PC-9 (cell line): Measurements from ENCODE around the gene CASP10. TPM values are rescaled to one million over a fixed set of nuclear protein-coding genes. Genes with fewer than 3 reads are reported as not detected.

Experiments
- BruUV-seq: library from RNA; stranded (reverse); fragments of 400-500 nt; replicated peaks from 2 replicates; lab custom pipeline; 2021; lab: Mats Ljungman, UMichigan
- CTCF ChIA-PET: fragments of 300-600 bp; sonication (Branson Sonifier 250); formaldehyde crosslinking; loops from one replicate; lab custom pipeline; 2022; ENCODE audit warnings: antibody characterized with exemption; lab: Charles Lee
- POLR2A ChIA-PET: fragments of 300-600 bp; sonication (Branson Sonifier 250); formaldehyde crosslinking; loops from one replicate; lab custom pipeline; 2022; ENCODE audit warnings: antibody characterized with exemption; ENCODE audit not compliant: unreplicated experiment; lab: Charles Lee
- DNase-seq, 2 experiments: peaks; one replicate each; pipeline versions ENCODE4 v3.0.0 to v3.0.0-alpha.2; 2015 to 2022; ENCODE audit warnings: mixed read lengths in 1 of 2
- H2AFZ ChIP-seq: fragments of 200-600 bp; sonication (generic); 2 replicates; pipeline ENCODE4 v1.8.1; 2017; ENCODE audit warnings: antibody characterized with exemption
- H3F3A ChIP-seq: fragments of 200-600 bp; sonication (generic); 2 replicates; pipeline ENCODE4 v1.8.1; 2017; ENCODE audit warnings: antibody characterized with exemption, mild to moderate bottlenecking, low read depth; ENCODE audit not compliant: insufficient read depth
- H3K27ac ChIP-seq: fragments of 200-600 bp; sonication (generic); 2 replicates; pipeline ENCODE4 v1.6.1; 2016; ENCODE audit warnings: mixed run types
- H3K27me3 ChIP-seq: fragments of 200-600 bp; sonication (generic); 2 replicates; pipeline ENCODE4 v1.6.1; 2016; ENCODE audit warnings: low read depth, mixed run types; ENCODE audit not compliant: insufficient read depth
- H3K36me3 ChIP-seq: fragments of 200-600 bp; sonication (generic); 2 replicates; pipeline ENCODE4 v1.6.1; 2016; ENCODE audit warnings: low read depth, mixed run types
- H3K4me1 ChIP-seq: fragments of 200-600 bp; sonication (generic); replicated peaks from 2 replicates; pipeline ENCODE4 v1.6.1; 2016; ENCODE audit warnings: mixed run types; ENCODE audit not compliant: insufficient read depth
- H3K4me2 ChIP-seq: fragments of 200-600 bp; sonication (generic); 2 replicates; pipeline ENCODE4 v1.6.1; 2017; ENCODE audit warnings: mixed run types
- H3K4me3 ChIP-seq: fragments of 200-600 bp; sonication (generic); 2 replicates; pipeline ENCODE4 v1.6.1; 2016; ENCODE audit warnings: mixed run types
- H3K79me2 ChIP-seq: fragments of 200-600 bp; sonication (generic); 2 replicates; pipeline ENCODE4 v1.6.1; 2017; ENCODE audit warnings: low read depth, mixed run types
- H3K9me2 ChIP-seq: fragments of 200-600 bp; sonication (generic); 2 replicates; pipeline ENCODE4 v1.8.1; 2017; ENCODE audit warnings: mild to moderate bottlenecking; ENCODE audit not compliant: insufficient read depth
- H3K9me3 ChIP-seq: fragments of 200-600 bp; sonication (generic); 2 replicates; pipeline ENCODE4 v1.8.1; 2016; ENCODE audit warnings: low read depth; ENCODE audit not compliant: insufficient read depth
- H4K20me1 ChIP-seq: fragments of 200-600 bp; sonication (generic); 2 replicates; pipeline ENCODE4 v1.8.1; 2017; ENCODE audit not compliant: insufficient read depth
- EZH2 ChIP-seq: fragments of 200-600 bp; sonication (generic); IDR thresholded peaks from 2 replicates; pipeline ENCODE4 v1.8.0; 2017; ENCODE audit warnings: antibody characterized with exemption, low read depth
- intact Hi-C: fragments of 100-400 bp; cut with micrococcal nuclease; formaldehyde crosslinking; loops from one replicate; pipeline ENCODE4 v1.10.0; 2022; ENCODE audit not compliant: unreplicated experiment
- total RNA-seq: library from RNA; stranded (reverse); gene quantifications from 2 replicates; pipeline ENCODE4 v1.2.3, GENCODE V29; 2021
- TF ChIP-seq, protein P1 (sequence below): fragments of 200-600 bp; sonication (generic); conservative IDR thresholded peaks from 2 replicates; pipeline ENCODE4 v1.6.1; 2017; ENCODE audit warnings: mixed run types, antibody characterized with exemption, mild to moderate bottlenecking, moderate library complexity

The CASP10 gene
- total RNA-seq, 1 experiment from 2014 or later = 15.2 TPM

DNA sequence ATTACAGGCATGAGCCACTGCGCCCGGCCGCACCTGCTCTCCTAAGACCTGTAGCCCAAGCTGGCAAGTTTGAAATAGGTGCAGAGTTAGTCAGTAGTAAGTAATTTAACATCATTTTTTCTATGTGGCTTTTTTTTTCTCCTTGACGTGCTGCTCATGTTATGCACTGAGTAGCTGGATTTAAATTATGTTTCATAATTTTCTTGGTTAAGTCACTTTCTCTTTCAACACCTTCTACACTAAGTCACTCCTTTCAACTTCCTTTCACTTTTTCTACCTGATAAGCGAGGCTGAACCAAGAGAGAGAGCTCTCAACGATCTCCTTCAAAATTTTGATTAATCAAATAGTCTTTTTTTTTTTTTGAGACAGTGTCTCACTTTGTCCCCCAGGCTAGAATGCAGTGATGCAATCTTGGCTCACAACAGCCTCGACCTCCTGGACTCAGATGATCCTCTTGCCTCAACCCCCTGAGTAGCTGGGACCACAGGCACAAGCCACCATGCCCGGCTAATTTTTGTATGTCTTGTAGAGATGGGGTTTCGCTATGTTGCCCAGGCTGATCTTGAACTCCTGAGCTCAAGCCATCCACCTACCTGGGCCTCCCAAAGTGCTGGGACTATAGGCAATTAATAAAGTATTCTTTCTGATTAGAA is 90.5 kb downstream of the CASP10 start:
- CTCF ChIA-PET = no interaction called here
- intact Hi-C loops = no loop called here

DNA sequence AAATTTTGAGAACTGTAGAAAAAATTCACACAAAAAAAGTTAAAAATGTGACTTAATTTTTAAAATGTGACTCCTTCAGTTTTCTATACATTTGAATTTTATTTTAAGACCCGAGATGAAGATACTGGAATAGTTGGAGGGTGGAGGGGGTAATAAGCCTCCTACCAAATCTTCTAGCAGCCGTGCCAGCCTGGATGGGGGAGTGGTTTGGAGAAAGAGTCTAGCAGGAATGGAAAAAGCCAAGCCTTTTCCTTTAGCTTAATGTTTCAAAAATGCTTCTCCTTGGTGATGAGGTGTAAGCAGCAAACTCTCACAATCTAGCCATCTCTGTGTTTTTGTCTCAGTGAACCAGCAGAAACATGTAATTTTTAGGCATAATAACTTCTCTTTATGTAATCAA is 92.1 kb downstream of the CASP10 start:
- intact Hi-C loops = no loop called here
- H3K36me3 ChIP-seq = peaks cover 29% of the 10 kb centered on the region
- H4K20me1 ChIP-seq = no peaks in the 10 kb centered on the region
- H3K27me3 ChIP-seq = no peaks in the 10 kb centered on the region
- no peak overlapping the region for H2AFZ ChIP-seq
- H3K9me3 ChIP-seq = no peaks in the 10 kb centered on the region
- H3K4me1 ChIP-seq = no peaks in the 10 kb centered on the region
- no peak overlapping the region for H3K4me2 ChIP-seq
- no TSS peak for BruUV-seq
- TF ChIP-seq, protein P1, sequence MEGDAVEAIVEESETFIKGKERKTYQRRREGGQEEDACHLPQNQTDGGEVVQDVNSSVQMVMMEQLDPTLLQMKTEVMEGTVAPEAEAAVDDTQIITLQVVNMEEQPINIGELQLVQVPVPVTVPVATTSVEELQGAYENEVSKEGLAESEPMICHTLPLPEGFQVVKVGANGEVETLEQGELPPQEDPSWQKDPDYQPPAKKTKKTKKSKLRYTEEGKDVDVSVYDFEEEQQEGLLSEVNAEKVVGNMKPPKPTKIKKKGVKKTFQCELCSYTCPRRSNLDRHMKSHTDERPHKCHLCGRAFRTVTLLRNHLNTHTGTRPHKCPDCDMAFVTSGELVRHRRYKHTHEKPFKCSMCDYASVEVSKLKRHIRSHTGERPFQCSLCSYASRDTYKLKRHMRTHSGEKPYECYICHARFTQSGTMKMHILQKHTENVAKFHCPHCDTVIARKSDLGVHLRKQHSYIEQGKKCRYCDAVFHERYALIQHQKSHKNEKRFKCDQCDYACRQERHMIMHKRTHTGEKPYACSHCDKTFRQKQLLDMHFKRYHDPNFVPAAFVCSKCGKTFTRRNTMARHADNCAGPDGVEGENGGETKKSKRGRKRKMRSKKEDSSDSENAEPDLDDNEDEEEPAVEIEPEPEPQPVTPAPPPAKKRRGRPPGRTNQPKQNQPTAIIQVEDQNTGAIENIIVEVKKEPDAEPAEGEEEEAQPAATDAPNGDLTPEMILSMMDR = no peak
- no peak for TF ChIP-seq EZH2
- H3K79me2 ChIP-seq = no peaks in the 10 kb centered on the region
- ChIA-PET POLR2A (no interaction called here), CTCF (no interaction called here)
- no peak overlapping the region for H3K27ac ChIP-seq
- H3K4me3 ChIP-seq = no peak overlapping the region
- no peaks in the 10 kb centered on the region; the same call in 1 of the 2 replicates for H3F3A ChIP-seq
- DNase-seq = no peak
- no peaks in the 10 kb centered on the region for H3K9me2 ChIP-seq

More for the DNA sequence above, 90.5 kb downstream of the CASP10 start:
- H3K79me2 ChIP-seq = no peaks in the 10 kb centered on the region
- no peaks in the 10 kb centered on the region for H3K4me1 ChIP-seq
- H3K4me3 ChIP-seq = no peak overlapping the region
- no peaks in the 10 kb centered on the region for H3K9me2 ChIP-seq
- no peak for DNase-seq
- H2AFZ ChIP-seq = no peak overlapping the region
- no peak overlapping the region for H3K4me2 ChIP-seq
- peaks cover 33% of the 10 kb centered on the region for H3K36me3 ChIP-seq
- no peak overlapping the region for H3K27ac ChIP-seq
- no peaks in the 10 kb centered on the region for H3K9me3 ChIP-seq
- no peaks in the 10 kb centered on the region for H4K20me1 ChIP-seq
- POLR2A ChIA-PET = no interaction called here
- H3K27me3 ChIP-seq = no peaks in the 10 kb centered on the region
- TF ChIP-seq, protein P1 = no peak
- no peak for TF ChIP-seq EZH2
- no peaks in the 10 kb centered on the region for H3F3A ChIP-seq
- no TSS peak for BruUV-seq

DNA sequence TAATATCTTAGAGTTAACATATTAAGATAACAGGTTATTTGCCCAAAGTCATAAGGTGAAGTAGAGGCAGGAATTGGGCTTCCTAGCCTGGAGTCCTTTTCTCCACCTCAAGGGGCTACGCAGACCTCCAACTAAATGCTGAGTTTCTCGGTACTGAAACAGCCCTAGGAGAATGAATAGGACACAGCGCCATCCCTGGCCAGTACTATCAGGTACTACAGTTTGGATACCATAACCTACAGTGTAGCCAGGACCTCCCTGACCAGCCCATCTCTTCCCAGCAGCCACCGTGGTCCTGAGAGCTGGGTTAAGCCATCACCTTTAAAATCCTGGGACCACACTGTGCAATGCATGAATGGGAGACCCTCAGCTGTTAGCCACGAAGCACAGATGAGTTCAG is 93.0 kb downstream of the CASP10 start:
- Histone ChIP-seq H3K9me3 (no peaks in the 10 kb centered on the region), H3K79me2 (no peaks in the 10 kb centered on the region), H3K36me3 (peaks cover 24% of the 10 kb centered on the region), H2AFZ (no peak overlapping the region), H3K27ac (no peak overlapping the region), H3F3A (no peaks in the 10 kb centered on the region; the same call in 1 of the 2 replicates), H3K27me3 (no peaks in the 10 kb centered on the region), H3K4me1 (no peaks in the 10 kb centered on the region), H3K4me3 (no peak overlapping the region), H3K9me2 (no peaks in the 10 kb centered on the region), H3K4me2 (no peak overlapping the region), H4K20me1 (no peaks in the 10 kb centered on the region)
- no peak for DNase-seq
- no TSS peak for BruUV-seq
- CTCF ChIA-PET = no interaction called here
- POLR2A ChIA-PET = no interaction called here
- intact Hi-C loops = no loop called here
- TF ChIP-seq, protein P1 = no peak
- TF ChIP-seq EZH2 = no peak
